GM12874 (cell line): ENCODE data around the gene HECA.

Experiments used
- CTCF ChIP-seq: IDR thresholded peaks from 2 replicates; pipeline ENCODE4 v1.5.1; 2011; ENCODE audit warnings: low read depth, mild to moderate bottlenecking, control low read depth, low read length, moderate library complexity; ENCODE audit not compliant: insufficient read depth

HECA gene

DNA sequence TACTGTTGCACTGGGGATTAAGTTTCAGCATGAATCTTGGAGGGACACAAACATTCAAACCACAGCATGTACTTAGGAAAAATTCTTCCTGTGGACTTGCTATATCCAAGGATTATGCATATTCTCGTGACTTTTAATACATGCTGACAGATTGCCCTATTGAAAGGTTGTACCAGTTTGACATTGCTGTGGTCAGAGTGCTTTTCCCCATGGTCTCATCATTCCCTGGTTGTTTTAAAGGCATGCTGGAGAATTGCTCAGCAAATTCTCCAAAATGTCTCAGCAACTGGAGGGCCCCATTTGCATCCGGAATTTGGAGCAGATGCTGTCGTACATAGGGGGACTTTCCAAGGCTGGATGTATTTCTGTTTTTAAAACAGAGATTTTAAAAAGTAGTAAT, 7.4 kb downstream of the HECA start:
- TF ChIP-seq CTCF = no peak

- TF ChIP-seq CTCF = no peak
Measured at GRCh38 chr6:139143111-139143510, 8.2 kb downstream of the HECA start.

- no peak for TF ChIP-seq CTCF
Measured at GRCh38 chr6:139144490-139145085, 9.7 kb downstream of the HECA start.

DNA sequence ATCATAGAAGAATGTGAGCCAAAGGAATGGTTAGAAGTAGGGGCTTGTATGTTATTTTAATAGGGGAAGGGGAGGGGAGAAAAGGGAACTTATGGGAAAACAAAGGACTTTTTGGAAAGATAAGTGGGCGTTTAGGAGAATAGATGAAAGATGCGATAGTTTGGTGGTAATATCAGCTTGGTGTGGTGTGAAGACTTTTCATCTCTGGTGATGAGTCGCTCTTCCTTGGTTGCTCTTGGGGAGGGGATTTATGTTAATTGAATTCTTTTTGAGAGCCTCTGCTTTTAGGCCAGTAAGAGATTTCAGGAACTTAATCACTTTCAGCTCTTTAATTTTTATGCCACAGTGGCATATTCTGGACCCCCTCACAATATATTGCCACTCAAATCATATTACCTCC, 10.8 kb downstream of the HECA start:
- TF ChIP-seq CTCF = no peak

DNA sequence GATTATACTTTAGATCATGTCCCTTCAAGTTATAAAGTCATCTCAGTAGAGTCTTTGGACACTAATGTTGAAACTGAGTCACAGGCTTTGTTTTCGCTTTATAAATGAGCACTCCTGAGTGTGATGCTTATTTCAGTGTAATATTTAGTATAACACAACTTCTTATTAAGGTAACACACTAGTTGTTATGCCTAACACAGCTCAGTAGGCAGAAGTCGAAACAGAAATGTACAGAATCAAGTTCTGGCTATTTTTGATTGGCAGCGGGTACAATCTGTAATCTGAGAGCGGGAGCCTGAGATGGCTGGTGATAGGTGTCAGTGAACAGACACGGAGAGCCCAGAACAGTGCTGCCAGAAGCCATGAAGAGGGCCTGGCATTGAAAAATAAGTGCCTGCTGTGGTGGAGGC, 11.4 kb downstream of the HECA start:
- TF ChIP-seq CTCF = no peak

DNA sequence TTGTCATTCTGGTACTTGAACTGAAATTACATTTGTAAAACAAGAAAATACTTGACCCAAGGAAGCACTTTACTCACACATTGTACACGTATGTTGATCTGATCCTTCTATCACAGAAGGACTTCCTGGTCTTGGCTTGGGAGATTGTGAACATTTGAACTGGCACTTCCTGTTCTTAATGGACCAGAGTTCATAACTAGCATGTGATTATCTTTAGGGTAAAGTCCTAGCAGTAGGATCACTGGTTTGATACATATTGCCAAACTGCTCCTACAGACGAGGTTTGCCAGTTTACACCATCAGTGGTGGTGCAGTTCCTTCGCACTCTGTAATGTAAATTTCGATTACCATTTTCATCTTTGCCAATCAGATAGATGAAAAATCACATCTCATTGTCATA, 12.7 kb downstream of the HECA start:
- TF ChIP-seq CTCF = no peak

DNA sequence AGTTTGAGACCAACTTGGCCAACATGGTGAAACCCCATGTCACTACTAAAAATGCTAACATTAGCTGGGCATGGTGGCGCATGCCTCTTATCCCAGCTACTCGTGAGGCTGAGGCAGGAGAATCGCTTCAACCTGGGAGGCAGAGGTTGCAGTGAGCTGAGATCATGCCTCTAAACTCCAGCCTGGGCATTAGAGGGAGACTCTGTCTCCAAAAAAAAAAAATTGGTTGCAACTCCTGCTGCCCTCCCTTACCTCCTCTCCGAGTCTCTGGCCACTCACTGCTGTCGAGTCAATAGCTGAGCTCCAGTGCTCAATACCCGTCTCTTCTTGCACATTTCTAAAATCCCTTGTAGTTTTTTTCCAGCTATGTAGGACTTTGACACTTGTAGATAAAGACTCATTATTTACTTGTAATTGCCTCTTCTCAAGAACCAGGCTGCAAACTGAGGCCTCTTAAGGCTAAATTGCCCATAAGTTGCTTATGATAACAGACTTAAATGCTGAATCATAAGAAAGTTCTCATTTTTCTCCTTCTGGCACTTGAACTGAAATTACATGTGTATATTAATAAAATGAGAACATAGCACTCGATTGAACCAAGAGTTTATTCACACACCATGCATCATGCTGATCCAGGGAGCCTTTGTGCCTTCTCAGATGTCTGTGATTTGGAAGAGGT, 13.8 kb downstream of the HECA start:
- no peak for TF ChIP-seq CTCF
